HG03095 (cell line): Measurements from ENCODE around the gene SLCO2A1.

Source experiments
- ATAC-seq: cut with Tn5 transposase; IDR thresholded peaks from one replicate; pipeline ENCODE4 v1.9.1; 2021; ENCODE audit warnings: moderate library complexity; ENCODE audit not compliant: unreplicated experiment

SLCO2A1 gene

GRCh38 chr3:133983576-133984560, 45.9 kb downstream of the SLCO2A1 start:
- ATAC-seq = no peak

- no peak for ATAC-seq
Observed at GRCh38 chr3:133983126-133983525, 46.6 kb downstream of the SLCO2A1 start.

DNA sequence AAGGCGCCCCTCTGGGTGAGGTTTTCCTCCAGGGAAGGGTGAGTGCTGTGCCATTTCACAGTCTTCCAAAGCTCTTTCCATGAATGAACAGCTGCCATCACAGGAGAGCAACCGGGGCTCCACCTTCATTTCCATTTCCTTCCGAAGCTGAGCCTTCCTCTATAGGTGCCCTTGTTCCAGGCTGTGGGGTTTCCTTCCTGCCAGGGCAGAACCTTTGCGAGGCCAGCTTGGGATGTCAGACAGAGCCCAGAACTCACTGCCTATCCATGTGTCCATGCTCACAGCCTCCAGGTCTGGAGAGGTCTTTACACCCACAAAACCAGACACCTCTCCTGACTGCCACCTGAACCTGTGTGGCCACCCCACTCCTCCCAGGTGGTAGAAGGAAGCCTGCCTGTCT, 49.2 kb downstream of the SLCO2A1 start:
- ATAC-seq = no peak

DNA sequence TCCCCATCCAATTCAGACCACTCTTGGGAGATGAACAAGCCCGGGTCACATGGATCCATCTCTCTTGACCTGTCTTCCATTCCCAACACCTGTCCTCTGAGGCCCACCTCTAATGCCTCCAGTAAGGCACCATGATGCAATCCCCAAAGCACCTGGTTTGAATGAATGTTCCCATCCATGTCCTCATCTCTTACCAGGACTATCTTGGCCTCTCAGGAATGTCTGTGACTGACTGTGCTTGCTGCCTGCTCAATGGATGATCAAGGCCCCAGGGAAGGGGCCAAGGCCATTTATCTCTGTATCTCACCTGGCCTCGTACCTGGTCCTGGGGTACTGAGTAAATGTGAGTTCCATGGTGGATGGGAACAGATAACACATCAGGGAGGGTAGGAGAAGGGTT, 49.7 kb downstream of the SLCO2A1 start:
- no peak for ATAC-seq

- no peak for ATAC-seq
Observed at GRCh38 chr3:133979553-133979952, 50.2 kb downstream of the SLCO2A1 start.

DNA sequence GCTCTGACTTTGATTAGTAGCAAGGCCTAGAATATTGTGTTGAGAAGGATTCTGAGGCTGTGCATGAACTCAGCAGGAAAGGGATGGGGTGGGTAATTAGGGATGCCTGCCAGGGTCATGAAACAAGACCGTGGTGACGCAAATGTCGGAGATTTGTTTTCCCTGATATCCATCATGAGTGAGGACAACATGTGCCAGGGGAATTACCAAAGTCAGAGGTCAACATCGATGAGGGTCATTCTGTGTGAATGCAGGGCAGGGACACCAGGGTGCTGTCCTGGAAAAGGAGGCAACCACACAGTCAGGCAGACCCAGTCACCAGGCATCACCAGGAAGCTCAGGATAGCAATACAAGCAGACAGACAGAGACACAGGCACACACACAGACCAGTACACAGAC, 52.2 kb downstream of the SLCO2A1 start:
- no peak for ATAC-seq

- no peak for ATAC-seq
Observed at GRCh38 chr3:133973249-133973980, 56.3 kb downstream of the SLCO2A1 start.

DNA sequence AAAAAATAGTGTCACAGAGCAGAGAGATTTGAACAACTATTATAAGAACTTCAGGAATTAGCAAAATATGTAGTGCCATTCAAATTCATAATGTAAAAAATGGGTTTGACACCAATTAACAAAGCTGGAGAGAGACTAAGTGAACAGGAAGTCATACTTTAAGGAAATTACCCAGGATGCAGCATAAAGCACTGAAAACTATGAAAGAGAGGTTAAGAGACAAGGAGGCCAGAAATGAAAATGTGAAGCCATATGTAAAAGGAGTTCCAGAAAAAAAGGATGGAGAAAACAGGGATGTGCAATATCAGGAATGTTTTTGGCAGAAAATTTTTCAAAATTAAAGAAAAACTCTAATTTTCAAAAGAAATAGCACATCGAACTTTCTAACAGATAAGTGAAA, 57.6 kb downstream of the SLCO2A1 start:
- no peak for ATAC-seq

- no peak for ATAC-seq
Observed at GRCh38 chr3:133970916-133971315, 58.8 kb downstream of the SLCO2A1 start.

- ATAC-seq = no peak
Observed at GRCh38 chr3:133970339-133970738, 59.4 kb downstream of the SLCO2A1 start.

- ATAC-seq = no peak
Observed at GRCh38 chr3:133967992-133968892, 61.5 kb downstream of the SLCO2A1 start.

DNA sequence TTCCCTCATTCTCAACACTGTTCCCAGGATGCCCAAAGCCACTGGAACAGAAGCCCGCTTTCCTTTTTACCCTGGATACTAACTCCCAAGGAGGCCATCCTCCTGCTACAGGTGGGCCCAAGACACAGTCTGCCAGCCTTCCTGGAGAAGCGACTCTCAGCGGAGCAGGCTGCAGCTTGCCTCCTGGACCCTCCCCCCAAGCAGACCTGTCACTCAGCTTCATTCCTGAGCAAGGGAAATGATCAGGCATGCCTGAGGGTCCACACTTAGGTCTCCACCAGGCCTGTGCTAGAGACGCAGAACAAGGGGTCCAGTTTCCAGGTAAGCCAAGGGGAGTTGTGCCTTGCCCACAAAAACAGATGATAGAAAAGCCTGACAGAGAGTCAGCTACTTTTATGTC, 62.8 kb downstream of the SLCO2A1 start:
- no peak for ATAC-seq

- ATAC-seq = no peak
Observed at GRCh38 chr3:133965906-133966305, 63.8 kb downstream of the SLCO2A1 start.

DNA sequence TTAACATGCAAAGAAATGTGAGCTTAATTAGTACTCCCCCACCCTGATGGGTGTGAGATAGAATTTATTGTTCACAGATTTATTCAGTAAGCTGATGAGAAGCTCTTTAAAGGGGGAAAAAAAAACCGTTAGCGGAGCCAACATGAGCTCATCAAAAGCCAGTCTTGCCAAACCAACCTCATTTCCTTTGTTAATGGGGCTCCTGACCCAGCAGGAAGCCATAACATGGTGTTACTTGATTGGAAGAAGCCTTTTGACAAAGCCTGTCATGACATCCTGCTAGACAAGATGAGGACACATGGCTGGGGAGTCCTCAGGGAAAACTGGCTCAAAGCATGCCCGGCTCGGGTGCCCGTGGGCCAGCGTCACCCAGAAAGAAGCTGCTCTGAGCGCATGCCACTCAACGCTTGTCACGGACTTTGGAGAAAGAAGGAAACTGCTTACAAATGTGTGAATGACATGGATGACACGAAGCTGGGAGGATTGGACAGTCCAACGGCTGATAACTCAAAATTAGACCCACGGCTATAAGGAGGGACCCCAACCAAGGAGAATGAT, 64.6 kb downstream of the SLCO2A1 start:
- no peak for ATAC-seq

DNA sequence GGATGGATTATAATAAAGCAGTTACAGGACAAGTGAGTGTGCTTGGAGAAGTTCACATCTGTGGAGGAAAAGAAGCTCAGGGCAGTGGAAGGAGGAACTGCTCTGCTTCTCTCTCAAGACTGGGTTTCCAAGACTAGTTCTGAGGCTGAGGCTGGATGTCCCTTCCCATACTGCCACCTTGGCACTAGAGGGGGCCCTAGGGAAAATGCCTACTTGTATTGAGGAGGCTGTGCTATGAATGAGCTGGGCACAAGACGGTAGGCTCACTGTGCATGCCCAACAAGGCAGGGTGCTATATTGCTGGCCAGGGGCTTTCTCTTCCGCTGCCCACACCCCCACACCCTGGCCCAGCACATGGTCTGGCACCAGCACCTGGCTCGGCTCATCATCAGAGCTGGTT, 65.2 kb downstream of the SLCO2A1 start:
- no peak for ATAC-seq

GRCh38 chr3:133963657-133964396, 65.9 kb downstream of the SLCO2A1 start:
- no peak for ATAC-seq

GRCh38 chr3:133962849-133963248, 66.9 kb downstream of the SLCO2A1 start:
- ATAC-seq = no peak

- ATAC-seq = no peak
Observed at GRCh38 chr3:133958071-133958805, 71.5 kb downstream of the SLCO2A1 start.

DNA sequence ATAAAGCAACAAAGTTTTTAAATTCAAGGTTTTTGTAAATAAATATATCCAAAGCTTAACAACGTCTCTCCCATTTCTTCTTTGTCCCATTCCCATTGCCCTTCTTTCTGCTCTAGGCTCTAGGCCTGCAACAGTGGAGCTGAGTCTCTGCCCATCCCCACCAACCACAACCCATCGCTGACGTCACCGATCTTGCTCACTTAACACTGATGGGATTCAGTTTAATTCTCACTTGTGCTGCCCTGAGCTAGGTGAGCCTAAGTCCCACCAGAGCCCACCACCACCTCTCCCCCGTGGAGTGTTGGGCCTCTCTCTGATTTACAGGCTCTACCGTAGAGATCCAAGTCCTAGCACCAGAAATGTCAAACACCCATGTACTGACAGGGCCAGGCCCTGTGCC, 72.7 kb downstream of the SLCO2A1 start:
- no peak for ATAC-seq
